HG03025 (cell line): ENCODE measurements around the gene ZNF692.
"Not testable (repeated sequence)": the region's sequence is repeated elsewhere in the genome, so short reads cannot be mapped to it uniquely, and the experiment has no call there.

Experiments used
- ATAC-seq: cut with Tn5 transposase; IDR thresholded peaks from one replicate; pipeline ENCODE4 v1.9.1; 2021; ENCODE audit warnings: mild to moderate bottlenecking, moderate library complexity; ENCODE audit not compliant: unreplicated experiment, low FRiP score

Gene ZNF692

DNA sequence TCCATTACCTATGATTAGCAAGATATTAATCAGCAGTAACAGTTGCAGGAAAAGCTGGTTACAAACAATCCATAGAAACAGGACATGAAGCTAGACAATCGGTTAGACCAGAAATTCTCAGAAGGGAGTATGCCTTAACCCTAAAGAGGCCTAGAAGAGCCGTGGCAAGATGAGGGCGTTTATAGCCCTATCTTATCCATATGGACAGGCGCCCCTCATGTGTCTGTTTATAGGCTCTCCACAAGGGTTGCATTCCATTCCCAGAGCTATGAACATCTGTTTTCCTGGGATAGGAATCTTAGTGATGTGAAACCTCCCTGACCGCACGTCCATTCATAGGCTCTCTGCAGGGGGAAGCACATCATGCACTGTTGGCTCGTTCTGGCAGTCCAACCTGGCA lies 23.5 kb upstream of the ZNF692 start:
- not testable (repeated sequence) for ATAC-seq

DNA sequence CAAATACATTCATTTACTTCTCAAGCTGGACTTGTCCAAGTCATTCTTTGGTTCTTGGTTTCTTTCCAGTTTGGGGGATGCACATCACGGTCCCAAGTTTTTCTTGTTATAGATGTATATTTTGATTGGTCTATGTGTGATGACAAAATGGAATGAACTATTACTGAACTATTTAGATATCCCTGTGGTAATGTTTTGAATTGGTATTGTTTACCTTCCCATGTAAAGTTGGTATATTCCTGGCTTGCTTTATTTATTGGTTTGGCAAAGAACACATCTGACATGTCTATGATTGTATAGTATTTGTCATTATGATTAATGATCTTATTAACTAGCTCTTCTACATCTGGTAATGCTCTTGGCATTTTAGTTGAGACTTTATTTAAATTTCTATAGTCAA lies 22.4 kb upstream of the ZNF692 start:
- no peak for ATAC-seq

DNA sequence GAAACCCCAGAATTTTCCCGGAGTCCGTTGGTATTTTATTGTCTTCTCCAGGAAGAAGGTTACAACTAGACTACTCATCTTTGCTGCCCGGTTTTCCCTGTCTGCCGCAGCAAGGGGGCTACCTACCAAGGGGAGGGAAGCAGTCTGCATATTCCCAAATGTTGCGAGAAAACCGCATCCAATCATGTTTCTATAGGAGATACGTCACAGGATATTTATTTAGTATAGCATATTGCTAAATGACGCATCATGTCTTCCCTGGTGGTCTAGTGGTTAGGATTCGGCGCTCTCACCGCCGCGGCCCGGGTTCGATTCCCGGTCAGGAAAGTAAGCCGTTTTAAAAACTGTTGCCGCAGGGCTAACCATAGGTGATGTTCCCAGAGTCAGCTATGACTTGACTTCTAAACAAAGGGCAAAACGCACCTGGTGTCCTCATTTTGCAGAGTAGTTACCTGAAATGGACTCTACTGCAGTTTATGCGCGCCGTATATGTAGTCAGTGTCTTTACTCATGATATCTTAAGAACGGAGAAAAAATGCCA lies 15.2 kb upstream of the ZNF692 start:
- ATAC-seq = peak; percentile 45

DNA sequence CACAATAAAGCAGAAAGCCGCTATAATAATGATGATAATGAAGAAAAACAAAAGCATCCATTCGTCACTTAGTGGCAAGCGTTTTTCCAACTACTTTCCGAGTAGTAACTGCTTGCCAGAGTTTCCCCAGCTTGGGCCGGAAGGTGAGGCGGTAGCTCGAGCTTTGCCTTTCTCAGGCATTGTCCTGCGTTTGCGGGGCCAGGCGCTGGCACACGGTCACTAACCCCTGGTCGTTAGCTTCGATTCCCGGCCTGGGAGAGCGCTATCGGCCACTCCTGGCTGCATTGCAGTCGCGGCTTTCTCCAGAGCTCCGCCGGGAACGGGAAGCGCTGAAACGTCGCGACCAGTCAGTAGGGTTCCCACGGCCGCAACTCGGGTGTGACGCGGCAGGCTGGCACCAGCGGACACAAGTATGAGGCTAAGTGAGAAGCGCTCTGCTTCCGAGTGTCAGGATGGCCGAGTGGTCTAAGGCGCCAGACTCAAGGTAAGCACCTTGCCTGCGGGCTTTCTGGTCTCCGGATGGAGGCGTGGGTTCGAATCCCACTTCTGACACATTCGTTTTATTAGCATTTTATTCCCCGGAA lies 14.6 kb upstream of the ZNF692 start:
- ATAC-seq = peak; percentile 78

DNA sequence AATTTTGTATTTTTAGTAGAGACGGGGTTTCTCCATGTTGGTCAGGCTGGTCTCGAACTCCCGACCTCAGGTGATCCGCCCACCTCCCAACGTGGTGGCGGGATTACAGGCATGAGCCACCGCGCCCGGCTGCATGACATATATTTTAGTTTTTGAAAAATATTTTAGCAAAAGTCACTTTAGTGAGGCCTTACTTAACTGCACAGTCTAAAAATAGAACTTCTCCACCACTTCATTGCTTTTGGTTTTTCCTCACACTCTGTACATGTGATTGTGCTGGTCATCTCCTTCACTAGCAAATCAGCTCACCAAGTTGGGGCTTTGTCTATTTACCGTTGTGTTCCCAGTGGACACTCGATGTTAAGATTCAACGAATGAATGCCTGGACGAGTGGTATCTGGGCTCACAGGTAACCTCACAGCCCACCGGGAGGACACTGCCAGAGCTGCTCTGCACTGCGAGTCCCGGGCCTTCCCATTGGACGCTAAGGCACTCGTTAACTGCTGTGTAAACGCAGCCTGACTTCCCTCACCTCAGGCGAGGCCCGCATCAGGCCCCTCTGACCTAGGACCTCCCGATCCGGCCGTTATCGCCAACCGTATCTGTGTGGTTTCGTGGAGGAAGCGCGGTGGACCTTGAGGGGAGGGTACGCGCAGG lies 14.0 kb upstream of the ZNF692 start:
- ATAC-seq = peak; percentile 39

DNA sequence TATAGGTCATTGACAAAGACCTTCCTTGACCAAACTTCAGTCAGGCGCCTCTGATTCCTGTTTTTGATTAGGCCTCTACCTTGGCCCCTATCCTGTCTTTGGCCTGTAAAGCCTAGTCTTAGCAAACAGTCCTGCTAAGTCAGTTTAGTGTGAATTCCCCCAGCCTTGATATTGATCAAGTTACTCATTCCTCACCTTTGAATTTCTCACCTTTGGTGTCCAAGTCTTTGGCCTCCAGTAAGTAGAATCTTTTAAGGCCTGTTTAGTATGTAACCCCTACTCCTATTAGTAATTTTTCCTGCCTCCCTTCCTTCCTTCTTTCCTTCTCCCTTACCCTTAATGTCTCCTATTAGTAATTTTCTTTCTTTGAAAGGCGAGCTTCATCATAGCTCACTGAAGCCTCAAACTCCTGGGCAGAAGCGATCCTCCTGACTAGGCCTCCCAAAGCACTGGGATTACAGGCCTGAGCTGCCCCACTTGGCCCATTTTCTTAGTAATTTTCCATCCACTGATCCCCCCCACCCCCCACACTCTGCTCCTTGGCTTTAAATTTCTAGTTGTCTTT lies 13.0 kb upstream of the ZNF692 start:
- ATAC-seq = no peak

DNA sequence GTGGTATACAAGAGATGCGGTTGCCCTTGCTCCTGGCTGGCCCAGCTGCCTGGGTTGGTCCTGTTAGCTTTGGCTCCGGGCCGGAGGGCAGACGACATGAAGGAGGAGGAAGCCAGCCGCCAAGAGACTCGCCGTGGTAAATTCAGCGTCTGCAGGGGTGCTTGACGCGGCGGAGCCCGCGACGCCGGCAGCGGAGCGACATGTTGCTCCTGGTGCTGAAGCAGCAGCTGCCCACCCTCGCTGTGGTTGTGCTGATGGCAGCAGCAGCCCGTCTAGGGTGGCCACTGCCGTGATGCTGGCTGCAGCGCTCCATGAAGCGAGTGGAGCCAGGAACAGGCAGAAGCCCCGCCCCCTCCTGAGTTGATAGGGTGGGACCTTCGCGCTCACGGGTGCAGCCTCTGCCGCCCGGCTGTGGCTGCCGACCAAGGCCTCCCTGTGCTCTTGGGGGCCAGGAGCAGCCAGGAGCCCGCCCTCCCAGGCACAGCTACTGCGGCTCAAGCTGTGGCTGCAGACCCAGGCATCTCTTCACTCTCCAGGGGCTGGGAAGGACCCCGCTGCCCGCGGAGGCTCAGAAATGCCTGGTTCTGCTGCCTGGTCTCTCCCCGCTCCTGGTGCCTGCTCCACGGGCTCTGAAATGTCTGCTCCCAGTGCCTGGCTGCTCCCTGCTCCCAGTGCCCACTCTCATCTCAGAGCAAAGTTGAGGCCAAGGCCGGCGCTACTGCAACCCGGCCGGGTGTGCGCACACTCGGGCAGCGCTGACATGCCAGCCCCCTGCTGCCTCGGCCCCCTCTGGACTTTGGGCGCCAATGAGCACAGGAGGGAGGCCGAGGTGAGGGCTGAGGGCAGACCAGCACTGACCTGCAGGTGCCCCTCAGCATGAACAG lies 4.4 kb upstream of the ZNF692 start:
- peak; percentile 63 for ATAC-seq

DNA sequence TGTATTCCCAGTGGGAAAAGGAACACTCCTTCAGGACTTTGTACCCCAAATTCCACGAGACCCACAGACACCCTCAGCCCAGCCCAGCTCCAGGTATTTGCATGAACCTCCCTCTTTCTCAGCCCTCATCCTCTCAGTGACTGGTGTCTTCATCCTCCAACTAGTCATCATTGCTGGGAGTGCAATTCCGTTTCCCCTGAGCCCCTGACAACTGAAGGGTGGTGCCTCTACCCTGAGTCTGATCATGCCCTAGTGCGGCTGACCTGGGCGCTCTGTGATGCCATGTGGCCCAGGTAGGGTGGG lies 3.8 kb upstream of the ZNF692 start:
- ATAC-seq = peak; percentile 5

DNA sequence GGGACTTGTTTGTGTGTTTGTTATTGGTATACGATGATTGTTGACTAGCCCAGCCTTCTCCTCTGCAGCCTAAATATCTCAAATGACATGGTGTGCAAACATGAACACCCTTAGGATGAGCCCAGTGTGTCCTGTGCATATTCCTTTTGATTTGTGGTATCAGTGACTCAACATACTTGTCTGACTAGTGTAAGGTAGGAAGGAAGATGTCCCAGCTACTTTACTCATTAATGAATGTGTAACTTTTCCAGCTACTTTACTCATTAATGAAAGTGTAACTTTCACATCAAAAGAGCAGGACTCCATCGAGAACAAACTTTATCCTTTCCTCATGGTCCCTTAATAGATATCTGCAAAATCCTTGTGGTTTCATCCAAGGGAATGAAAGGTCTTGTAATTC lies 2.7 kb upstream of the ZNF692 start:
- ATAC-seq = no peak

DNA sequence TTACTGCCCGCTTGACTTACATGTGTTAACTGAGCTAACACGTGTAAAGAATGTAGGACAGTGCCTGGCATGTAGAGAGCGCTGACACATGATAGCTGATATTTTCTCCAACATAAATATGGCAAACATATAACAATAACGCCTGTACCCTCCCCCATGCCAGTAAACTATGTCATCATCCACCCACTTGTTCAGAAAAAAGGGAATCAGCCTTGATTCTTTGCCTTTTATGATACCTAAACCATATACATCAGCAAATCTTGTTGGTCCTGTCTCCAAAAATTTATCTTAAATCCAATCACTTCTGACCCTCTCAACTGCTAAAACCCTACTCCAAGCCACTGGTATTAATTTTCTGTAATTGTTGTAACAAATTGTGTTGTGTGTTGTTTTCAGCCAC lies 1.1 kb upstream of the ZNF692 start:
- no peak for ATAC-seq

DNA sequence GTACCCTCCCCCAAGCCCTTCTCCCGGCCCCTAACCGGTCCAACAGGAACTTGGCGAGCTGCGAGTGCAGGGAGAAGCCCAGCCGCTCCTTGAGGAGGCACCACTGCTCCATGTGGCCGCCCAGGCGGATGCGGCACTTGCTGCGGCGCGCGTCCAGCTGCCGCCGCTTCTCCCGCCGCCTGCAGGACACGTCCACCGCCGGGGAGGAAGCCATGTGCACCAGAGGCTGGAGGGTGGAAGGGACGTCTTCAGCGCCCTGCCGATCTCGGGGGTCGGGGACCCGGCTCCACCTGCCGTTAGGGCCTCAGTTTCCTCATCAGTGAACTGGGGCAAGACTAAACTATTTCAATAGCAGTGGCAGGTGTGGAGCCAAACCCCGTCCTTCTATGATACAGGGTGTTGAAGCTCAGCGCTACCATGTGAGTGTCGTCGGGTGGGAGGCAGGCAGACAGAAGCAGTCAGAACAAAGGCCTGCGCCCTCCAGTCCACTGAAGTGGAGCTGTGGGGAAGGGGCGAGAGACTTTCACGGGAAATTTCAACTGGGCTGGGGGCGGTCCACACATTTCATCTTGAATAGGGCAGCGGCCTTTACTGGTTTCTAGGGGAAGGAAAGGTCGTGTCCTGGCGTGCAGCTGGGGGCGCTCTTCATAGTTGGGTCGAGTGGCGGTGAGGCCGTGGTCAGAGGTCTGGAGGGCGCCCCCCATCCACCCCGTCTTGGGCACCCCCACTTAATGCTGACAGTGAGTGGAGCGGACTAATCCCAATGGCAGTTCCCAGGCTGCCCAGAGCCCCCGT lies 592 bp downstream of the ZNF692 start:
- peak; percentile 32 for ATAC-seq

DNA sequence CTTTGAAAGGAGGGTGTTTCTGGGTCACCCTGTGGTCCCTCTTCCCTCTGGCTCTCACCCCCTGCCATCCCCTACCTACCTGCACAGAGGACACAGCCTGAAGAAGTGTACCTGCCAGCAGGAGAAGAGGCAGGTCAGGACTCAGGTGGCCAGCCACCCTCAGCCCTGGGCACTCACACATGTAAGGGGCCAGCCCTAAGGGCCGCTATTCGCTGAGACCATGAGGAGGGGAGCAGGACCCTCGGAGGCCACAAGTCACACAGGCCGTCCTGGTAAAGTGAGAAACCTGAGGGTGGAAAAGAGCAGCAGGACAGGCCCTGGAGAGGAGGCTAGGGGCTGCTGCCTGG lies 1.2 kb downstream of the ZNF692 start:
- no peak for ATAC-seq

DNA sequence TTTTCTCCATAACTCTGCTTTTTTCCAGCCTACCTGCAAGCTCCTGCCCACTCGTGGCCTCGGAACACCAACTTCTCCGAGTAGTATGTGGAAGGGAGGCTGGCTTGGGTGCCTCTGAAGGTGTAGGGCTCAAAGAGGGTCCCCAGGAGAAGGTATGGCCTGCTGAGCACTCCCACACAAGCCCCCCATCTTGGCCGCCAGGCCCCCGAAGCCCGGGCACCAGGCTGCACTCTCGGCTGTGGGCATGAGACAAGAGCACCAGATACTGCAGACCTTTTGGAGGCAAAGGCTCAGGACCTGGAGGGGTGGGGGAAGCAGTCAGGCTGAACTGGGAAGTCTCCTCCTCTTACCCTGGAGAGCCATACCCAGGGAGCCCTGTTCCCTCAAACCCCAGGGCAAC lies 1.7 kb downstream of the ZNF692 start:
- ATAC-seq = no peak

DNA sequence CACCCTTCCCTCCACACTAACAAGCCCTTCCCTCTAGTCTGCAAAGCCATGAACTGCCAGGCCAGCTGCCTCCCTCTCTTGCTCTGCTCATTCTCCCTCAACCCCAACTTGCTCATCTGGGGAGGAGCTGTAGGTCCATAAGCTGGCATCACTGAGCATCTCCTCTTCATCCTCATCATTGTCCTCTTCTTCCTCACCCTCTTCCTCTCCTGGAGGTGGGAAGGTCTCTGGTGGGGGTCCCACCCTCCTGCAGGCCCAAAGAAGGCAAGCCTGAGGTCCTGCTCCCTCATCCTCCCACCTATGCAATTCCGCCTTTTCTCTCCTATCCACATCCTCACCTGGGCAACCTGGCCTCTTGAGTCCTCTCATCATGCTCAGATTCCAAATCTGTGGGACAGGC lies 2.7 kb downstream of the ZNF692 start:
- ATAC-seq = no peak

DNA sequence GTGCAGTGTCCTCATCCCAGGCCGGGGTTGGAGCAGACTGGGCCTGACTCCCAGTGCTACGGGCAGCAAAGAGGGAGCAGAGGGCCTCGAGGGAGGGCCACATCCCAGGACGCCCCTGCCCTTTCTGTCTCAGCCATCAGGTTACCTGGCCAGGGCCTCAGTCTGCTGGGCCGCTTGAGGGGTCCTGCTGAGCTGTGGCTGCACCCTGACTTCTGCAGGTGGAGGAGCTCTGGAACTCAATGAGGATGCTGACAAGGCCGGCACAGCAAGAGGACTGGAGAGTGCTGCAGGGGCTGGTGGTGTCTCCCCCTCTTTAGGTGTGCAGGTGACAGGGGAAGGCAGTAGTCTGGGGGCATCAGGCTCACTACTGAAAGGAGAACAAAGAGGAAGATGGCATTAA lies 3.3 kb downstream of the ZNF692 start:
- no peak for ATAC-seq

DNA sequence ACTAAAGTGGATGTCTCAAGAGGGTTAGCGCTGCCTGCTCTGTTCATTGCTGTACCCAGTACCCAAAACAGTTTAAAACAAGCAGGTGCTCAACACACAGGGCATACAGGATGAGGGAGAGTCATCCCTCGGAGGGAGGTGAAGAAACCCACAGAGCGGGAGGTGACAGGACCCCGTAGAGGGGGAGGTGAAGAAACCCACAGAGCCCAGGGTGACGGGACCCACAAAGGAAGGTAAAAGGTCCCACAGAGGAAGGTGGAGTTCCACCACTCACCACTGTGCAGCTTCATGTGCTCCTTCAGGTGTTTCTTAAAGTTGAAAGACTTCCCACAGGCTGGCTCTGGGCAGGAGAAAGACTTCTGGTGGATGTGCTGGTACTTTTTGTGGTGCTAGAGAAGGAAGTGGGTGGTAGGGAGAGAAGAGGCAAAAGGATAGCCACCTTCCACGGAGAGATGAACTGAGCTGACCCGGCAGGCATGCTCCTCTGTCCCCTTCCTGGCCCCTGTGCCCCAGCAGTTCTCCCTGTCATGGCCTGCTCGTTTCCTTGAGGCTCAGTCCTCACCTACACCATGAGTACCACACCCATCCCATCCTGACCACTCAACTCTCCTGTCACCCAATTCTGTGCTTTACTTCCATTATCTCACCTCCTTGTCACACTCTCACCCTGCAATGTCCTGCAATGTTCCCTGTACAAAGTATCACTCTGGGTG lies 5.1 kb downstream of the ZNF692 start:
- ATAC-seq = no peak

DNA sequence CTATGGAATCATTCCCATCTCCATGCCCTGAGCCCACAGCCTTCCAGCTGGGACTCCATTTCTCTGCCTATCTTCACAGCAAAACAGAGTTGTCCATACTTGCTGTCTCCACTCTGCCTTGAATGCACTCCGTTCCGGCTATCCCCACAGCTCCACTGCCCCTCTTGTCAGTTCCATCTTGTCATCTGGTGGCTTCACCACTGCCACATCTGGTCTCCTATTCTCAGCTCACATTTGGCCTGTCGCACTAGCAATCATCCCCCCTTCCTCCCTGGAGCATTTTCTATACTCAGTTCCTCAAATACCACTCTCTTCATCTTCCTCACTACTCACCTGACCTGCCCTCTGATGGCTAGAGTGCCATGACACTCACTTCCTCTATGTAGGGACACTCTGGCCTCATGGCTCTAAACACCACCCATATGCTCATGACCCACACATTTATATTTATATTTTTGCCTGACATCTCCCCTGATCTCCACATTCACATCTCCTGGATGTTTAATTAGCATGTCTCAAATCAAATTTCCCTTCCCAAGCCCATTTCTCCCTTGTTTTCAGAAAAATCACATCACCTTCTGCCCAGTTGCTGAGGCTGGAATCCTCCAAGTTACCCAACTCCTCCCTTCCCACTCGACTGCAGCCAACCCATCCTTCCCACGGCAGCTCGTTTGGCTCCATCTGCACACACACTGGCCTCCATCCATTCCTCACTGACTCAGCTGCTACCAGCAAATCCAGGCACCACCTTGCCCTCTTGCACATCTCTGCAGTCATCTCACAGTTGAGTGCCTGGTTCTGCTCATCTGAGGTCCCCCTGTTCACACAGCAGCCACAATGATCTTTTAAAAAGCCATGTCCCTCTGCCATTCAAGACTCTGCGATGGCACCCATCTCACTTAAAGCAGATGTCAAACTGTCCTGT lies 6.1 kb downstream of the ZNF692 start:
- no peak for ATAC-seq

DNA sequence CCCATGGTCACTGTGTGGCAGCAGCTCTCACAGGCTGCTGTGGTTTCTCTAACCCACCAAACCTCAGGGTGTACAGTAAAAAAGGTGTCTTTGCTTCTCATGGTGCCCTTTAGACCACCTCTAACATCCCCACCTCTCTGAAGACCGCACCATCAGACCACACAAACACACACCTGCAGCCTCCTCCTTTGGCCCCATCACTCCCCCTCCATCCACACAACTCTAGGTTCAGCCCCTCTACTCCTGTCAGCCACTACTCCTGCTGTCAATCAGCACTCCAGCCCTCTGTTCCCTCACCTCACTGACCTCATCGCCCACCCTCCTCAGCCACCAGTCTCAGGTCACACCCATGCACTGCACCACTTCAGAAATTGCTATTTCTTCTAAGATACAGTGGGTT lies 7.5 kb downstream of the ZNF692 start:
- no peak for ATAC-seq
